Measurements from ENCODE around the gene PLPPR3. TPM values are rescaled to one million over a fixed set of nuclear protein-coding genes. Genes with fewer than 3 reads are reported as not detected.

Gene PLPPR3
- total and polyA plus RNA-seq, 9 of the 15 experiments (the other 6 are each of a cell fraction or from before 2014, with no cell fraction given) = 0.01 to 48.2 (median 8.6) TPM

DNA sequence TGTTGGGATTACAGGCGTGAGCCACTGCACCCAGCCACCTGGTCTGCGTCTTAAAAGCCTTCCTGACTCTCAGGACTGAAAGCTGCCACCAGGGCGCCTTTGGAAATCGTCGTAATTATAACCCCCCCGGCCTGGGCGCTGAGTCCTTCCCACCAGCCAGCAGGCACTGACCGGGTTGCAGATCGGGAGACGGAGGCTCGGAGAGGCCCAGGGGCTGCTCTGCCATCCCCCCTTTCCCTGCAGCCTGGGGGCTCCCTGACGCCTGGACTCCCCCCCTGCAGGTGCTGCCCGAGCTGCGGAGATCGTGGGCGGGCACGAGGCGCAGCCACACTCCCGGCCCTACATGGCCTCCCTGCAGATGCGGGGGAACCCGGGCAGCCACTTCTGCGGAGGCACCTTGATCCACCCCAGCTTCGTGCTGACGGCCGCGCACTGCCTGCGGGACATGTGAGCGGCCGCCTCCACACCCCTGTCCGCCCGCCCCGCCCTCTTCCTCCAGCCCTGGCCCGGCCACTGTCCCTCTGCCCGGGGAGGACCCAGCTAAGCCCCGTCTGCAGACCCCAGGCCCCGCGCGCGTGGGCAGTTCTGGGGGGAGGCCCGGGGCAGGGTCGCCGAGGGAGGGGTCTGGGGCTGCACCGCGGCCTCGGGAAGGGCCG is 21.6 kb upstream of the PLPPR3 start (continued):
- TF ChIP-seq, protein P1, sequence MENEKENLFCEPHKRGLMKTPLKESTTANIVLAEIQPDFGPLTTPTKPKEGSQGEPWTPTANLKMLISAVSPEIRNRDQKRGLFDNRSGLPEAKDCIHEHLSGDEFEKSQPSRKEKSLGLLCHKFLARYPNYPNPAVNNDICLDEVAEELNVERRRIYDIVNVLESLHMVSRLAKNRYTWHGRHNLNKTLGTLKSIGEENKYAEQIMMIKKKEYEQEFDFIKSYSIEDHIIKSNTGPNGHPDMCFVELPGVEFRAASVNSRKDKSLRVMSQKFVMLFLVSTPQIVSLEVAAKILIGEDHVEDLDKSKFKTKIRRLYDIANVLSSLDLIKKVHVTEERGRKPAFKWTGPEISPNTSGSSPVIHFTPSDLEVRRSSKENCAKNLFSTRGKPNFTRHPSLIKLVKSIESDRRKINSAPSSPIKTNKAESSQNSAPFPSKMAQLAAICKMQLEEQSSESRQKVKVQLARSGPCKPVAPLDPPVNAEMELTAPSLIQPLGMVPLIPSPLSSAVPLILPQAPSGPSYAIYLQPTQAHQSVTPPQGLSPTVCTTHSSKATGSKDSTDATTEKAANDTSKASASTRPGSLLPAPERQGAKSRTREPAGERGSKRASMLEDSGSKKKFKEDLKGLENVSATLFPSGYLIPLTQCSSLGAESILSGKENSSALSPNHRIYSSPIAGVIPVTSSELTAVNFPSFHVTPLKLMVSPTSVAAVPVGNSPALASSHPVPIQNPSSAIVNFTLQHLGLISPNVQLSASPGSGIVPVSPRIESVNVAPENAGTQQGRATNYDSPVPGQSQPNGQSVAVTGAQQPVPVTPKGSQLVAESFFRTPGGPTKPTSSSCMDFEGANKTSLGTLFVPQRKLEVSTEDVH (IDR thresholded peaks at IDR 0.05; ENCODE audit: low read depth, partially characterized antibody) = no peak
- TF ChIP-seq, protein P2, sequence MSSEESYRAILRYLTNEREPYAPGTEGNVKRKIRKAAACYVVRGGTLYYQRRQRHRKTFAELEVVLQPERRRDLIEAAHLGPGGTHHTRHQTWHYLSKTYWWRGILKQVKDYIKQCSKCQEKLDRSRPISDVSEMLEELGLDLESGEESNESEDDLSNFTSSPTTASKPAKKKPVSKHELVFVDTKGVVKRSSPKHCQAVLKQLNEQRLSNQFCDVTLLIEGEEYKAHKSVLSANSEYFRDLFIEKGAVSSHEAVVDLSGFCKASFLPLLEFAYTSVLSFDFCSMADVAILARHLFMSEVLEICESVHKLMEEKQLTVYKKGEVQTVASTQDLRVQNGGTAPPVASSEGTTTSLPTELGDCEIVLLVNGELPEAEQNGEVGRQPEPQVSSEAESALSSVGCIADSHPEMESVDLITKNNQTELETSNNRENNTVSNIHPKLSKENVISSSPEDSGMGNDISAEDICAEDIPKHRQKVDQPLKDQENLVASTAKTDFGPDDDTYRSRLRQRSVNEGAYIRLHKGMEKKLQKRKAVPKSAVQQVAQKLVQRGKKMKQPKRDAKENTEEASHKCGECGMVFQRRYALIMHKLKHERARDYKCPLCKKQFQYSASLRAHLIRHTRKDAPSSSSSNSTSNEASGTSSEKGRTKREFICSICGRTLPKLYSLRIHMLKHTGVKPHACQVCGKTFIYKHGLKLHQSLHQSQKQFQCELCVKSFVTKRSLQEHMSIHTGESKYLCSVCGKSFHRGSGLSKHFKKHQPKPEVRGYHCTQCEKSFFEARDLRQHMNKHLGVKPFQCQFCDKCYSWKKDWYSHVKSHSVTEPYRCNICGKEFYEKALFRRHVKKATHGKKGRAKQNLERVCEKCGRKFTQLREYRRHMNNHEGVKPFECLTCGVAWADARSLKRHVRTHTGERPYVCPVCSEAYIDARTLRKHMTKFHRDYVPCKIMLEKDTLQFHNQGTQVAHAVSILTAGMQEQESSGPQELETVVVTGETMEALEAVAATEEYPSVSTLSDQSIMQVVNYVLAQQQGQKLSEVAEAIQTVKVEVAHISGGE (CRISPR knock-in tag; IDR thresholded peaks at IDR 0.05) = no peak
- TF ChIP-seq MEIS2 (IDR thresholded peaks at IDR 0.05; ENCODE audit: partially characterized antibody) (no peak), MAFK (IDR thresholded peaks at IDR 0.05; ENCODE audit: low read length) (no peak), NFXL1 (CRISPR knock-in tag; IDR thresholded peaks at IDR 0.05) (no peak), COPS2 (conservative IDR thresholded peaks at IDR 0.05) (no peak), ZNF311 (CRISPR knock-in tag; IDR thresholded peaks at IDR 0.05) (no peak), PCBP2 (IDR thresholded peaks at IDR 0.05; ENCODE audit: low read depth, low read length, poor library complexity, severe bottlenecking) (no peak), ZNF75A (CRISPR knock-in tag; IDR thresholded peaks at IDR 0.05) (no peak), JUNB (CRISPR knock-in tag; conservative IDR thresholded peaks at IDR 0.05) (no peak), PTRF (tag; IDR thresholded peaks at IDR 0.05) (no peak), ZNF274 (IDR thresholded peaks at IDR 0.05; ENCODE audit: borderline replicate concordance, low read depth, low read length) (no peak), RBM34 (IDR thresholded peaks at IDR 0.05; ENCODE audit: borderline replicate concordance, insufficient read depth, low read length) (no peak), BRCA1 (IDR thresholded peaks at IDR 0.05) (no peak), BRCA1 (CRISPR knock-in tag; IDR thresholded peaks at IDR 0.05) (no peak), TCF3 (CRISPR knock-in tag; IDR thresholded peaks at IDR 0.05) (no peak)
- TF ChIP-seq, protein P3, sequence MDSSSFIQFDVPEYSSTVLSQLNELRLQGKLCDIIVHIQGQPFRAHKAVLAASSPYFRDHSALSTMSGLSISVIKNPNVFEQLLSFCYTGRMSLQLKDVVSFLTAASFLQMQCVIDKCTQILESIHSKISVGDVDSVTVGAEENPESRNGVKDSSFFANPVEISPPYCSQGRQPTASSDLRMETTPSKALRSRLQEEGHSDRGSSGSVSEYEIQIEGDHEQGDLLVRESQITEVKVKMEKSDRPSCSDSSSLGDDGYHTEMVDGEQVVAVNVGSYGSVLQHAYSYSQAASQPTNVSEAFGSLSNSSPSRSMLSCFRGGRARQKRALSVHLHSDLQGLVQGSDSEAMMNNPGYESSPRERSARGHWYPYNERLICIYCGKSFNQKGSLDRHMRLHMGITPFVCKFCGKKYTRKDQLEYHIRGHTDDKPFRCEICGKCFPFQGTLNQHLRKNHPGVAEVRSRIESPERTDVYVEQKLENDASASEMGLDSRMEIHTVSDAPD (CRISPR knock-in tag; IDR thresholded peaks at IDR 0.05) = no peak
- TF ChIP-seq, protein P4, sequence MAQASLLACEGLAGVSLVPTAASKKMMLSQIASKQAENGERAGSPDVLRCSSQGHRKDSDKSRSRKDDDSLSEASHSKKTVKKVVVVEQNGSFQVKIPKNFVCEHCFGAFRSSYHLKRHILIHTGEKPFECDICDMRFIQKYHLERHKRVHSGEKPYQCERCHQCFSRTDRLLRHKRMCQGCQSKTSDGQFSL (CRISPR knock-in tag; IDR thresholded peaks at IDR 0.05) = peak; percentile 60
- TF ChIP-seq, protein P4 (tag; IDR thresholded peaks at IDR 0.05) = no peak

Measured in K562 (cell line).